Body of pancreas (tissue), 4 donors: ENCODE data around the gene KCNQ5.

ENCODE experiments used
- CTCF ChIP-seq, 7 experiments: fragments of 450-650 bp in 4 of 7; fragments of 200-600 bp in 3 of 7; sonication (generic) in 3 of 7; IDR thresholded peaks; one replicate each; pipeline ENCODE4 v1.5.1; 2016 to 2019; ENCODE audit warnings: antibody characterized with exemption in 7 of 7
- POLR2A ChIP-seq, 3 donors: fragments of 450-650 bp; IDR thresholded peaks; one replicate each; pipeline ENCODE4 v1.6.1; 2016; ENCODE audit warnings: antibody characterized with exemption in 3 of 3, mild to moderate bottlenecking in 2 of 3

GRCh38 chr6:73209117-73209516 is 587.3 kb downstream of the KCNQ5 start:
- TF ChIP-seq CTCF (IDR thresholded peaks at IDR 0.05) (no peak), POLR2A (IDR thresholded peaks at IDR 0.05) (no peak)
